Upper lobe of right lung (tissue), 1 donor: ENCODE results near the gene BLTP2. TPM values are rescaled to one million over a fixed set of nuclear protein-coding genes. Genes with fewer than 3 reads are reported as not detected.
A peak's percentile ranks its signal among the peaks of the same experiment; 100 is the strongest.

Experiments
- ATAC-seq: fragments of 200-7000 bp; cut with Tn5 transposase; one replicate; pipeline ENCODE4 v1.9.1; 2020; ENCODE audit warnings: mild to moderate bottlenecking, moderate library complexity
- DNase-seq: peaks from one replicate; pipeline ENCODE4 v3.0.0-alpha.2; 2020
- H3K27ac ChIP-seq: fragments of 200-600 bp; one replicate; pipeline ENCODE4 v1.8.0; 2022
- H3K27me3 ChIP-seq: fragments of 200-600 bp; one replicate; pipeline ENCODE4 v1.8.0; 2022; ENCODE audit warnings: mild to moderate bottlenecking
- H3K36me3 ChIP-seq: fragments of 200-600 bp; one replicate; pipeline ENCODE4 v1.8.0; 2022
- H3K4me1 ChIP-seq: fragments of 200-600 bp; one replicate; pipeline ENCODE4 v1.8.0; 2022
- H3K4me3 ChIP-seq: fragments of 200-600 bp; one replicate; pipeline ENCODE4 v1.8.0; 2022; ENCODE audit warnings: mild to moderate bottlenecking
- H3K9me3 ChIP-seq: fragments of 200-600 bp; one replicate; pipeline ENCODE4 v1.8.0; 2022
- CTCF ChIP-seq: fragments of 200-600 bp; IDR thresholded peaks from one replicate; pipeline ENCODE4 v1.8.0; 2022; ENCODE audit warnings: antibody characterized with exemption
- intact Hi-C: fragments of 100-400 bp; cut with DNase I; formaldehyde crosslinking; loops from one replicate; pipeline ENCODE4 v1.11.0; 2022
- total RNA-seq: library from RNA; stranded (reverse); fragmentation: NEBNext Ultra II Directional; extraction: Animal tissue kit (Norgen Biotek cat#: 25700); gene quantifications from one replicate; pipeline ENCODE4 v1.2.1, GENCODE V29; 2021
- donor health status: DM: no; HTN: yes; CAD: no; lungs with severe emphysema.

Gene BLTP2
- total RNA-seq, 1 donor from 2014 or later: 145 TPM

- DNase-seq (peak; percentile 78), ATAC-seq (peak; percentile 57)
- Histone ChIP-seq H3K27ac (peak overlapping the region; percentile 93), H3K4me3 (peak overlapping the region; percentile 76), H3K4me1 (peaks cover 6% of the 10 kb centered on the region), H3K9me3 (no peaks in the 10 kb centered on the region), H3K36me3 (no peaks in the 10 kb centered on the region), H3K27me3 (no peaks in the 10 kb centered on the region)
- intact Hi-C loops: no loop called here
- no peak for TF ChIP-seq CTCF
These were observed 45.4 kb downstream of the BLTP2 start for GRCh38 chr17:28599311-28600184.

- ATAC-seq (peak; percentile 100), DNase-seq (peak; percentile 95)
- TF ChIP-seq CTCF: no peak
- no peaks in the 10 kb centered on the region for H3K27me3 ChIP-seq
- H3K27ac ChIP-seq: peak within 1 kb of the TSS; percentile 93
- H3K9me3 ChIP-seq: no peaks in the 10 kb centered on the region
- peak within 1 kb of the TSS; percentile 76 for H3K4me3 ChIP-seq
- H3K4me1 ChIP-seq: peaks cover 6% of the 10 kb centered on the region
- intact Hi-C loops: no loop called here
- H3K36me3 ChIP-seq: no peaks in the 10 kb centered on the region
These were observed 46.1 kb downstream of the BLTP2 start, which contains the start of gene SPAG5 for GRCh38 chr17:28598799-28599310. SPAG5 (minus strand) TSS chr17:28599025; CDS start chr17:28598946, 79 bp downstream.

GRCh38 chr17:28598389-28598788 is 46.6 kb downstream of the BLTP2 start:
- peak overlapping the region; percentile 76 for H3K4me3 ChIP-seq
- TF ChIP-seq CTCF: no peak
- DNase-seq (no peak), ATAC-seq (no peak)
- peaks cover 6% of the 10 kb centered on the region for H3K4me1 ChIP-seq
- H3K36me3 ChIP-seq: no peaks in the 10 kb centered on the region
- intact Hi-C loops: no loop called here
- H3K27ac ChIP-seq: no peak overlapping the region
- no peaks in the 10 kb centered on the region for H3K27me3 ChIP-seq
- no peaks in the 10 kb centered on the region for H3K9me3 ChIP-seq

- H3K27me3 ChIP-seq: no peaks in the 10 kb centered on the region
- no peak for TF ChIP-seq CTCF
- no peak for DNase-seq
- intact Hi-C loops: no loop called here
- peaks cover 6% of the 10 kb centered on the region for H3K4me1 ChIP-seq
- peak overlapping the region; percentile 76 for H3K4me3 ChIP-seq
- no peak for ATAC-seq
- H3K27ac ChIP-seq: no peak overlapping the region
- H3K36me3 ChIP-seq: no peaks in the 10 kb centered on the region
- no peaks in the 10 kb centered on the region for H3K9me3 ChIP-seq
These were observed 47.2 kb downstream of the BLTP2 start for GRCh38 chr17:28597606-28598383.

Other genes with a start within 250 kb of the BLTP2 start
- gene SLC46A1, start 238.9 kb downstream of the BLTP2 start, total RNA-seq: 17.0 TPM
- 0.87 TPM for gene SLC13A2, start 171.5 kb downstream of the BLTP2 start, total RNA-seq
- gene FOXN1, start 138.8 kb downstream of the BLTP2 start, total RNA-seq: 0.35 TPM
- gene UNC119, start 92.5 kb downstream of the BLTP2 start, total RNA-seq: 22.7 TPM
- 43.0 TPM for gene PIGS, start 73.6 kb downstream of the BLTP2 start, total RNA-seq
- 10.5 TPM for gene ALDOC, start 68.3 kb downstream of the BLTP2 start, total RNA-seq
- gene SPAG5, start 46.1 kb downstream of the BLTP2 start, total RNA-seq: 3.2 TPM
- 12.3 TPM for gene RSKR, start 31.0 kb downstream of the BLTP2 start, total RNA-seq
- 52.8 TPM for gene SDF2, start 16.7 kb upstream of the BLTP2 start, total RNA-seq
- 62.4 TPM for gene SUPT6H, start 17.0 kb upstream of the BLTP2 start, total RNA-seq
- 3.3 TPM for gene PROCA1, start 66.7 kb upstream of the BLTP2 start, total RNA-seq
- gene RAB34, start 72.7 kb upstream of the BLTP2 start, total RNA-seq: 63.5 TPM
- 1,221 TPM for gene RPL23A, start 74.8 kb upstream of the BLTP2 start, total RNA-seq
- gene TLCD1, start 81.1 kb upstream of the BLTP2 start, total RNA-seq: 16.2 TPM
- 8.4 TPM for gene NEK8, start 83.6 kb upstream of the BLTP2 start, total RNA-seq
- 65.9 TPM for gene TRAF4, start 98.9 kb upstream of the BLTP2 start, total RNA-seq
- 22.2 TPM for gene FAM222B, start 197.6 kb upstream of the BLTP2 start, total RNA-seq
- 24.4 TPM for gene ERAL1, start 209.9 kb upstream of the BLTP2 start, total RNA-seq